NCI-H2107 treated with DMSO at 0.1 percent for 48 hours (cell line): ENCODE measurements around the gene EMILIN2.
"Not testable (repeated sequence)": the region's sequence is repeated elsewhere in the genome, so short reads cannot be mapped to it uniquely, and the experiment has no call there.

Experiments
- DNase-seq: peaks from one replicate; lab custom pipeline; 2025; ENCODE audit not compliant: unreplicated experiment; lab: John Stamatoyannopoulos, UW

The EMILIN2 gene

GRCh38 chr18:2913398-2914005 lies 66.7 kb downstream of the EMILIN2 start:
- no peak for DNase-seq

- no peak for DNase-seq
Measured at GRCh38 chr18:2914185-2914880, 67.5 kb downstream of the EMILIN2 start.

- DNase-seq, result no peak
Measured at GRCh38 chr18:2914881-2915240, 68.1 kb downstream of the EMILIN2 start.

- DNase-seq, result not testable (repeated sequence)
Measured at GRCh38 chr18:2915486-2915885, 68.7 kb downstream of the EMILIN2 start.

- DNase-seq, result no peak
Measured at GRCh38 chr18:2916184-2916583, 69.4 kb downstream of the EMILIN2 start.

GRCh38 chr18:2917259-2918047 lies 70.6 kb downstream of the EMILIN2 start:
- DNase-seq, result no peak

GRCh38 chr18:2918761-2919550 lies 72.2 kb downstream of the EMILIN2 start:
- no peak for DNase-seq

GRCh38 chr18:2919600-2919999 lies 72.8 kb downstream of the EMILIN2 start:
- DNase-seq, result no peak

GRCh38 chr18:2920027-2920426 lies 73.2 kb downstream of the EMILIN2 start:
- no peak for DNase-seq

- DNase-seq, result no peak
Measured at GRCh38 chr18:2920546-2921343, 73.9 kb downstream of the EMILIN2 start.

- DNase-seq, result no peak
Measured at GRCh38 chr18:2921778-2922177, 75.0 kb downstream of the EMILIN2 start.

GRCh38 chr18:2923464-2923863 lies 76.7 kb downstream of the EMILIN2 start:
- no peak for DNase-seq

- DNase-seq, result no peak
Measured at GRCh38 chr18:2924920-2925319, 78.1 kb downstream of the EMILIN2 start.

- DNase-seq, result no peak
Measured at GRCh38 chr18:2926528-2926927, 79.7 kb downstream of the EMILIN2 start.

GRCh38 chr18:2927745-2928144 lies 80.9 kb downstream of the EMILIN2 start:
- DNase-seq, result no peak

GRCh38 chr18:2932247-2933181 lies 85.7 kb downstream of the EMILIN2 start:
- peak; percentile 31 for DNase-seq

GRCh38 chr18:2933995-2934394 lies 87.2 kb downstream of the EMILIN2 start:
- DNase-seq, result no peak

- DNase-seq, result no peak
Measured at GRCh38 chr18:2935438-2936192, 88.8 kb downstream of the EMILIN2 start.

- DNase-seq, result no peak
Measured at GRCh38 chr18:2939317-2939716, 92.5 kb downstream of the EMILIN2 start.
